Heart left ventricle (tissue), 16 donors: ENCODE results near the gene TEP1. TPM values are rescaled to one million over a fixed set of nuclear protein-coding genes. Genes with fewer than 3 reads are reported as not detected.

Experiments used
- ATAC-seq, 4 donors: fragments of 200-7000 bp; cut with Tn5 transposase; one replicate each; pipeline ENCODE4 v1.9.1; 2020 to 2022; ENCODE audit warnings: moderate library complexity in 4 of 4, mild to moderate bottlenecking in 3 of 4, moderate number of reproducible peaks in 1 of 4
- DNase-seq, 5 donors: peaks; one replicate each; pipeline ENCODE4 v3.0.0-alpha.2; 2020
- H3K27ac ChIP-seq, 12 donors: fragments of 200-600 bp; sonication (generic) in 4 of 12; one replicate each; pipeline versions ENCODE4 v1.5.0 to v1.8.0; 2016 to 2022; ENCODE audit warnings: mild to moderate bottlenecking in 2 of 12
- H3K27me3 ChIP-seq, 9 donors: fragments of 200-600 bp; sonication (generic) in 2 of 9; one replicate each; pipeline versions ENCODE4 v1.5.1 to v1.8.0; 2016 to 2022; ENCODE audit warnings: mild to moderate bottlenecking in 3 of 9
- H3K36me3 ChIP-seq, 9 donors: fragments of 200-600 bp; sonication (generic) in 2 of 9; one replicate each; pipeline versions ENCODE4 v1.5.0 to v1.8.0; 2018 to 2022; ENCODE audit warnings: mild to moderate bottlenecking in 2 of 9
- H3K4me1 ChIP-seq, 12 donors: fragments of 200-600 bp; sonication (generic) in 4 of 12; one replicate each; pipeline versions ENCODE4 v1.5.0 to v1.8.0; 2016 to 2022; ENCODE audit warnings: mild to moderate bottlenecking in 3 of 12
- H3K4me3 ChIP-seq, 12 donors: fragments of 200-600 bp; sonication (generic) in 4 of 12; one replicate each; pipeline versions ENCODE4 v1.5.0 to v1.8.0; 2017 to 2022; ENCODE audit warnings: mild to moderate bottlenecking in 9 of 12, moderate library complexity in 4 of 12
- H3K9me3 ChIP-seq, 12 donors: fragments of 200-600 bp; sonication (generic) in 4 of 12; one replicate each; pipeline versions ENCODE4 v1.5.0 to v1.8.0; 2016 to 2022; ENCODE audit warnings: mild to moderate bottlenecking in 1 of 12
- POLR2A ChIP-seq, 2 donors: fragments of 450-650 bp; IDR thresholded peaks; one replicate each; pipeline ENCODE4 v1.6.1; 2017; ENCODE audit warnings: antibody characterized with exemption in 2 of 2, mild to moderate bottlenecking in 2 of 2, moderate library complexity in 2 of 2
- WGBS, 4 donors: extraction: QIAGEN DNeasy Blood & Tissue Kit in 2 of 4; methylation state at CpG; one replicate each; pipeline versions ENCODE4 v1.1.5 to v1.1.7; 2013 to 2018; 5-methylcytosine and 5-hydroxymethylcytosine counted together
- intact Hi-C, 10 donors: fragments of 100-400 bp; cut with DNase I; formaldehyde crosslinking; loops; one replicate each; pipeline versions ENCODE4 v1.11.1 to v1.14.2; 2022
- polyA plus RNA-seq, 2 donors: library from polyadenylated mRNA; stranded (reverse); fragments of 200-250 nt; gene quantifications; one replicate each; pipeline ENCODE4 v1.2.3, GENCODE V29; 2013
- total RNA-seq, 9 donors: library from RNA; depleted of rRNA in 2 of 9; stranded (reverse); fragments of >200 nt in 2 of 9; fragmentation: NEBNext Ultra II Directional in 3 of 9; extraction: Animal tissue kit (Norgen Biotek cat#: 25700) in 3 of 9; gene quantifications; one replicate each; pipeline versions ENCODE4 v1.1.0 to v1.2.4, GENCODE V29; 2016 to 2023
- TF ChIP-seq, protein P1 (sequence below), 12 donors: fragments of 200-600 bp; sonication (generic) in 4 of 12; IDR thresholded peaks; one replicate each; pipeline versions ENCODE4 v1.5.0 to v1.8.0; 2018 to 2022; ENCODE audit warnings: antibody characterized with exemption in 12 of 12, mild to moderate bottlenecking in 5 of 12
- donor health status: ischemic (EF 13 %, LVEDD 7.1; RV severe dilation, severe dysfunction).
- donor health status: healthy with polysubstance abuse.
- donor health status: DM: no; HTN: yes; CAD: no.
- donor health status: DM: no; HTN: no; CAD: no.
- donor health status: ischemic (EF 25% LVEDD 6.9; RV normal size, moderate dysfunction).
- donor health status: ischemic (EF 25% LVEDD 5.7; RV mildly dilated, moderate dysfunction).
- donor health status: healthy.
- donor health status: DM: yes; HTN: yes; CAD: no.
- donor health status: ischemic (EF 35%, LVEDD 5.7; RV mildly dilated, moderate dysfunction).
- donor health status: nonischemic (EF 11% LVEDD 7.7; RV severe dilation, severe dysfunction).
- donor health status: DM: yes; HTN: yes; CAD: no.
- donor health status: PGD.
- donor health status: ischemic (EF 29% LVEDD 5.4; RV normal size, mild dysfunction).
- donor health status: nonischemic (EF 23%, LVEDD 6.1; RV moderate dilation, normal function).

The TEP1 gene
- total and polyA plus RNA-seq, 11 donors, result 4.1 to 31.3 (median 9.7) TPM

DNA sequence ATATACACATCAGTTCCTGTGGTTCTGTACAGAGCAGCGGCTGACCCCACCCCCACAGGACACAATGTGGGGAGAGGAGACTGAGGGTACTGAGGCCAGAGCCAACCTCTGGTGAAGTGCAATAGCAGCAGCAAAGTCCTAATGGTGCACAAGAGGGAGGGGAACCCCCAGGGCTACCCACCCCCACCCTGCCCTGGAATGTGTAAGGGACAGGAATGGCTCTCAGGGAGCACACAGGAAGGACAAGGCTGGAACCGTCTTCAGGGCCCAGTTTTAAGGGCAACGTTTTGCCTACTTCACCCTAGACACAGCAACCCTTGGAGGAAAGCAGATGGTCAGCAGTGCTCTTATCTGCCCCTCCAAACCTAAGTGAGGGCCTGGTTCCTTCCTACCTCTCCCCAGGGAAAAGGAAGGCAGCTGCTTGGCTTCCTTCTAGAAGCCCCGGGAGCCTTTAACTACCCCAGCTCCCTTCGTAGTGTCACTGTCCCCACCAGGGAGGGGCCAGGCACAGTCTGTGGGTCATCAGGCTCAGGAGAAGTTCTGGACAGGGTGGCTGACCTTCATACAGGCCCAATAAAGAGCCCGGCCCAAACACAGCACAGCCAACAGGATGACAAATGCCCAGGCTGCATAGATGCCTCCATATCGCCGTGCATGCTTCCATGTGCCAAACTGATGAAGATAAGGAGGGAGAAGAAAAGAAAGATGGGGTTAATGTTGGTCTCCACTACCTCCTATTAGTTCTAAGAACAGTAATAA is 44.9 kb upstream of the TEP1 start:
- WGBS, 4 donors, result 43 to 70% (median 54%) methylated on average over 6 to 8 of the region's 8 CpGs
- TF ChIP-seq, protein P1, sequence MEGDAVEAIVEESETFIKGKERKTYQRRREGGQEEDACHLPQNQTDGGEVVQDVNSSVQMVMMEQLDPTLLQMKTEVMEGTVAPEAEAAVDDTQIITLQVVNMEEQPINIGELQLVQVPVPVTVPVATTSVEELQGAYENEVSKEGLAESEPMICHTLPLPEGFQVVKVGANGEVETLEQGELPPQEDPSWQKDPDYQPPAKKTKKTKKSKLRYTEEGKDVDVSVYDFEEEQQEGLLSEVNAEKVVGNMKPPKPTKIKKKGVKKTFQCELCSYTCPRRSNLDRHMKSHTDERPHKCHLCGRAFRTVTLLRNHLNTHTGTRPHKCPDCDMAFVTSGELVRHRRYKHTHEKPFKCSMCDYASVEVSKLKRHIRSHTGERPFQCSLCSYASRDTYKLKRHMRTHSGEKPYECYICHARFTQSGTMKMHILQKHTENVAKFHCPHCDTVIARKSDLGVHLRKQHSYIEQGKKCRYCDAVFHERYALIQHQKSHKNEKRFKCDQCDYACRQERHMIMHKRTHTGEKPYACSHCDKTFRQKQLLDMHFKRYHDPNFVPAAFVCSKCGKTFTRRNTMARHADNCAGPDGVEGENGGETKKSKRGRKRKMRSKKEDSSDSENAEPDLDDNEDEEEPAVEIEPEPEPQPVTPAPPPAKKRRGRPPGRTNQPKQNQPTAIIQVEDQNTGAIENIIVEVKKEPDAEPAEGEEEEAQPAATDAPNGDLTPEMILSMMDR (IDR thresholded peaks at IDR 0.05), result no peak
- no peak for TF ChIP-seq POLR2A (IDR thresholded peaks at IDR 0.05)
- peak overlapping the region in 1 of 12 donors; percentile 95 for H3K27ac ChIP-seq

DNA sequence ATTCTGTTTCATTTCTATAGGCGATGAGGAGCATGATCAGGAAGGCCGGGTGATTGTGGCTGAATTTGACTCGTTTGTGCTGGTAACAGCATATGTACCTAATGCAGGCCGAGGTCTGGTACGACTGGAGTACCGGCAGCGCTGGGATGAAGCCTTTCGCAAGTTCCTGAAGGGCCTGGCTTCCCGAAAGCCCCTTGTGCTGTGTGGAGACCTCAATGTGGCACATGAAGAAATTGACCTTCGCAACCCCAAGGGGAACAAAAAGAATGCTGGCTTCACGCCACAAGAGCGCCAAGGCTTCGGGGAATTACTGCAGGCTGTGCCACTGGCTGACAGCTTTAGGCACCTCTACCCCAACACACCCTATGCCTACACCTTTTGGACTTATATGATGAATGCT is 43.7 kb upstream of the TEP1 start:
- H3K4me1 ChIP-seq, result peaks cover 0 to 65% (median 38%) of the 10 kb centered on the region in 12 donors

More for the DNA sequence above, 44.9 kb upstream of the TEP1 start:
- Histone ChIP-seq H3K4me3 (no peak overlapping the region), H3K4me1 (peaks cover 0 to 70% (median 34%) of the 10 kb centered on the region in 12 donors), H3K36me3 (peaks cover 0 to 45% (median 39%) of the 10 kb centered on the region in 9 donors), H3K9me3 (no peaks in the 10 kb centered on the region), H3K27me3 (no peaks in the 10 kb centered on the region)
- intact Hi-C loops, result loop anchor here in 7 of 10 donors (5.0 to 10.0 kb wide), 9 partner anchors 46 to 227 kb away; partner anchors contain the start of genes PARP2 (in 5 of the 7), RNASE4 (in 2 of the 7), TEP1 (in 2 of the 7) and ANG (in 1 of the 7)
- DNase-seq (no peak), ATAC-seq (no peak)

DNA sequence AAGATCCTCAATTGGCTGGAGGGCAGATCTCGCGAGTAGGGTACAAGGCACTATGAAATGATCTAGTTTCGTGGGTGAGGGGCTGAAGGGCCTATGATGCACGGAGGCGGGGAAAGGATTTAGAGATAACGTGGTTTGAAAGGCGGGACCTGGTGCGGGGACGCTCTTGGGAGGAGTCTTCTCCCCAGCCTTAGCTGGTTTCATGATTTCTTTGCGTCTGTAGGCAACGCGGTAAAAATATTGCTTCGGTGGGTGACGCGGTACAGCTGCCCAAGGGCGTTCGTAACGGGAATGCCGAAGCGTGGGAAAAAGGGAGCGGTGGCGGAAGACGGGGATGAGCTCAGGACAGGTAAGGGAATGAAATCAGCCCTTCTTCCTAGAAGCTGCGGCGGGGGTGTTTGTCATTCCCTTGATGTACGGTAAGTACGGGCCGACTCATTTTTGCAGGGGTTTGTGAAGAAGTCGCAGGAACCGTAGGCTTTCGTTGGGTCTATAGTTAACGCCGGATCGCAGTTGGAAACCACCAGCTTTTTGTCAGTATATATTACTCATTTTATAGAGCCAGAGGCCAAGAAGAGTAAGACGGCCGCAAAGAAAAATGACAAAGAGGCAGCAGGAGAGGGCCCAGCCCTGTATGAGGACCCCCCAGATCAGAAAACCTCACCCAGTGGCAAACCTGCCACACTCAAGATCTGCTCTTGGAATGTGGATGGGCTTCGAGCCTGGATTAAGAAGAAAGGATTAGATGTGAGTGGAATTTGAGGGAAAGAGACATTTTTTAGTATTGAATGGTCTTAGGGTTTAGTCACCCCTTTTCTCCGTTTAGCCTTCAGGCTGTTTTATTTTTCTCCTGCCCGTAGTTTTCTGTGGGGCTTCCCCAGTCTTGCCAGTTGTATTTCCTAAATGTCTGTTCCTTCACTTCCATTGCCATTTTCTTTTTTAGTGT is 42.3 kb upstream of the TEP1 start:
- ATAC-seq (peak; percentile 19 to 66 (median 61)), DNase-seq (peak in 1 of 5 donors; percentile 58)
- Histone ChIP-seq H3K4me1 (peaks cover 0 to 62% (median 35%) of the 10 kb centered on the region in 12 donors), H3K27ac (peak overlapping the region; percentile 88 to 98 (median 93)), H3K9me3 (no peaks in the 10 kb centered on the region), H3K4me3 (peak overlapping the region; percentile 71 to 92 (median 81)), H3K36me3 (peaks cover 0 to 67% (median 58%) of the 10 kb centered on the region in 9 donors), H3K27me3 (no peaks in the 10 kb centered on the region)
- 1 to 2% (median 1%) methylated on average over 39 of the region's 39 CpGs for WGBS, 4 donors
- intact Hi-C loops, result loop anchor here (1.0 to 10.0 kb wide), 13 partner anchors 42 to 229 kb away; partner anchors contain the start of genes PARP2 (in 6 of the 10), TEP1 (in 5 of the 10), RNASE4 (in 2 of the 10) and ANG (in 1 of the 10)
- TF ChIP-seq, protein P1 (IDR thresholded peaks at IDR 0.05), result no peak
- TF ChIP-seq POLR2A (IDR thresholded peaks at IDR 0.05), result no peak

More for the DNA sequence above, 43.7 kb upstream of the TEP1 start:
- WGBS, 4 donors, result 77 to 82% (median 80%) methylated on average over 13 of the region's 13 CpGs
- no peak overlapping the region for H3K4me3 ChIP-seq
- peak overlapping the region in 2 of 12 donors; percentile 7 to 95 for H3K27ac ChIP-seq
- no peaks in the 10 kb centered on the region for H3K9me3 ChIP-seq
- TF ChIP-seq, protein P1 (IDR thresholded peaks at IDR 0.05), result no peak
- TF ChIP-seq POLR2A (IDR thresholded peaks at IDR 0.05), result no peak
- intact Hi-C loops, result loop anchor here in 7 of 10 donors (5.0 to 10.0 kb wide), 9 partner anchors 45 to 228 kb away; partner anchors contain the start of genes PARP2 (in 5 of the 7), RNASE4 (in 2 of the 7), TEP1 (in 2 of the 7) and ANG (in 1 of the 7)
- H3K27me3 ChIP-seq, result no peaks in the 10 kb centered on the region
- DNase-seq (no peak), ATAC-seq (no peak)
- H3K36me3 ChIP-seq, result peaks cover 0 to 54% (median 44%) of the 10 kb centered on the region in 9 donors
